ENCODE results near the gene SOX12.

SOX12 gene

GRCh38 chr20:284172-284571 is 41.2 kb upstream of the SOX12 start:
- no peak for DNase-seq (ENCODE audit: extremely low read depth, low read depth)
- TF ChIP-seq CTCF (IDR thresholded peaks at IDR 0.05; ENCODE audit: low read depth, low read length) = no peak

GRCh38 chr20:286508-286907 is 38.8 kb upstream of the SOX12 start:
- TF ChIP-seq CTCF (IDR thresholded peaks at IDR 0.05; ENCODE audit: low read depth, low read length) = no peak
- no peak for DNase-seq (ENCODE audit: extremely low read depth, low read depth)

DNA sequence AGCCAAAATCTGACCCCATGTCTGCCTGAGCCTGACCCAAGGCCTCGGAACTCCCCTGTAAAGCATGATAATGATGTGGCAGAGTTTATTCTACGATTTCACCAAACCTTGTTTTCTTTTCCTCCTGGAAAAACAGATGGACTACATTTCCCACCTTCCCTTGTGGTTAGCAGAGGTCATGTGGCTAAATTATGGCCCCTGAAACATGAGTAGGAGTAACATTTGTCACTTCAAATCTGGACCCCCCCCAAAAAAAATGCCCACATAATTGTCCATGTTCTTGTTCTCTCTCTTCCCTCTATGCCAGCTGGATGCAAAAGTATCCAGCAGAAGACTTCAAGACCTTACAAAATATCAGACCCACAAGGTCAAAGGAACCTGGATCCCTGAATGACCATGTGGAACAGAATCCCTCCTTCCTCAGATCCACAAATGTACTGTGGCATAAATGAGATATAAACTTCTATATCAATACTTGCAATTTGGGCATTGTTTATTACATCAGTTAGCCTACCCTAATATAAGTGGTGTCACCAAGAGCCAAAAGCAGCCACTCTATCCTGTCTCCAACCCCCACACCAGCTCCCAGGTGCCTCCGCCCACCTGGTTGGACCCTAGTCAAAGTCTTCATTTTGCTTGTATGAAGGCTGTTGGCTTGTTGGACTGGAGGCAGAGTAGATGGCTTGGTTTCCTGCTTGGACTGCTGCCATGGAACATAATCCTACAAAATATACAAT is 36.2 kb upstream of the SOX12 start:
- TF ChIP-seq CTCF (IDR thresholded peaks at IDR 0.05; ENCODE audit: low read depth, low read length) = no peak
- no peak for DNase-seq (ENCODE audit: extremely low read depth, low read depth)

DNA sequence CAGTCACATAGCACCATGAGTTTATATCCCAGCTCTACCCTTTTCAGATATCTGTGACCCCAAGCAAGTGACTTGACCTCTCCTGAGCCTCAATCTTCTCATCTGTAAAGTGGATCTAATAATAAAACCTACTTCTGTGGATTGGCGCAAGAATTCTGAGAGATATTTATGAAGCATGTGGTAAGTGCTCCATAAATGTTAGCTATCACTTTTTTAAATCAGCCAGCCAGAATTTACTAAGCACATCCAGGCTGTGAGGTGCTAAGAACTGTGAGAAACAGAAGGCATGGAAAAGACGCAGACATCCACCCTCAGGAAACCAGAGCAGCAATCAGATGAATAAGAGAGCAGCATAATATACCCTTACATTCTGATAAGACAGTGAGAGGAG is 35.7 kb upstream of the SOX12 start:
- no peak for DNase-seq (ENCODE audit: extremely low read depth, low read depth)
- no peak for TF ChIP-seq CTCF (IDR thresholded peaks at IDR 0.05; ENCODE audit: low read depth, low read length)

DNA sequence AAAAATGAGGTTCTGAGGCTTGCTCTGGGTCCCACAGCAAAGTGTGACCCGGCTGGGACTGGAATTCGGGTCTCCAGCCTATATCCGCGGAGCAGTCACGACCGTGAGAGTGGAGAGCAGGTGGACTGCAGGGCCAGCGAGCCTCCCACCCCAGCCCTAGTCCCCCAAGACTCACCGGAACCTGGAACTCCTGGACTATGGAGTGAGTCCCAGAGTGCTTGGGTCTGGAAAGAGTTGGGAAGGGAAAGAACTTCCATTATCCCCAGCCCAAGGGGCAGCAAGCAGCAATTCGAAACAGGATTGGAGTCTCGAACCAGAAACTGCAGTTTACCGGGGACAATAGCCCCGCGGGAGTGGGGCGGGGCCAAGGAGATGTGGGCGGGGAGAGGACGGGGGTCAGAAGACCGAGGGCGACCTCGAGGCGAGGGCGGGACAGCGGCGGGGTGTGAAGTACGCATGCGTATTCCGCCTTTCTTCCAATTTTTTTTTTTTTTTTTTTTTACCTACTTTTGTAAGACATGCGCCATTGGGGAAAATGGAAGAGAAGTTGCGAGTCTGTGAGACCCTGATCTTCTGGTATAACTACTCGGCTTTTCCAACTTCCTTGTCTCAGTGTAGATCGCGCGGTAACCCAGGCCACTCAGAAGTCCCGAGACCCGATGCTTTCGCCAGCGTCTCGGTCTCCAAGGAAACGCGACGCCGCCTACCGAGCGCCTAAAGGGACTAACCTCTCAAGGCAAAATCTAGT is 35.1 kb upstream of the SOX12 start, which contains the start of gene C20orf96:
C20orf96 (minus strand) TSS at position 667 of the 748 bp plus-strand sequence; CDS start at position 527, 140 bp downstream.
- TF ChIP-seq CTCF (IDR thresholded peaks at IDR 0.05; ENCODE audit: low read depth, low read length) = peak; percentile 48
- peak; percentile 80 for DNase-seq (ENCODE audit: extremely low read depth, low read depth)

GRCh38 chr20:294602-295001 is 30.8 kb upstream of the SOX12 start:
- no peak for TF ChIP-seq CTCF (IDR thresholded peaks at IDR 0.05; ENCODE audit: low read depth, low read length)
- DNase-seq (ENCODE audit: extremely low read depth, low read depth) = no peak

- no peak for TF ChIP-seq CTCF (IDR thresholded peaks at IDR 0.05; ENCODE audit: low read depth, low read length)
- no peak for DNase-seq (ENCODE audit: extremely low read depth, low read depth)
Measured at GRCh38 chr20:295804-296203, 29.5 kb upstream of the SOX12 start.
